GM18519 (cell line): ENCODE data around the gene TNFRSF1B.
A peak's percentile ranks its signal among the peaks of the same experiment; 100 is the strongest.

Experiments
- ATAC-seq: cut with Tn5 transposase; IDR thresholded peaks from one replicate; pipeline ENCODE4 v1.9.1; 2021; ENCODE audit warnings: mild to moderate bottlenecking, moderate library complexity; ENCODE audit not compliant: unreplicated experiment, low FRiP score

The TNFRSF1B gene

GRCh38 chr1:12155328-12155727 is 11.5 kb upstream of the TNFRSF1B start:
- no peak for ATAC-seq

GRCh38 chr1:12157366-12158231 is 9.2 kb upstream of the TNFRSF1B start:
- ATAC-seq: no peak

- ATAC-seq: no peak
Measured at GRCh38 chr1:12158357-12159092, 8.3 kb upstream of the TNFRSF1B start.

- no peak for ATAC-seq
Measured at GRCh38 chr1:12159816-12160215, 7.0 kb upstream of the TNFRSF1B start.

- no peak for ATAC-seq
Measured at GRCh38 chr1:12161324-12161661, 5.5 kb upstream of the TNFRSF1B start.

GRCh38 chr1:12161662-12162458 is 4.9 kb upstream of the TNFRSF1B start:
- peak; percentile 64 for ATAC-seq

GRCh38 chr1:12162459-12163137 is 4.2 kb upstream of the TNFRSF1B start:
- no peak for ATAC-seq

GRCh38 chr1:12163210-12163609 is 3.6 kb upstream of the TNFRSF1B start:
- no peak for ATAC-seq

GRCh38 chr1:12164210-12164609 is 2.6 kb upstream of the TNFRSF1B start:
- no peak for ATAC-seq

GRCh38 chr1:12165342-12165741 is 1.4 kb upstream of the TNFRSF1B start:
- no peak for ATAC-seq

- no peak for ATAC-seq
Measured at GRCh38 chr1:12167493-12168429, 970 bp downstream of the TNFRSF1B start.

GRCh38 chr1:12168451-12169160 is 1.8 kb downstream of the TNFRSF1B start:
- ATAC-seq: no peak

GRCh38 chr1:12169442-12170135 is 2.8 kb downstream of the TNFRSF1B start:
- no peak for ATAC-seq

GRCh38 chr1:12170263-12170671 is 3.5 kb downstream of the TNFRSF1B start:
- ATAC-seq: no peak

- no peak for ATAC-seq
Measured at GRCh38 chr1:12171206-12172041, 4.6 kb downstream of the TNFRSF1B start.

- ATAC-seq: no peak
Measured at GRCh38 chr1:12172042-12172851, 5.5 kb downstream of the TNFRSF1B start.
